ENCODE measurements around the gene ADAM11.
"Not testable (repeated sequence)": the region's sequence is repeated elsewhere in the genome, so short reads cannot be mapped to it uniquely, and the experiment has no call there.

Gene ADAM11, protein sequence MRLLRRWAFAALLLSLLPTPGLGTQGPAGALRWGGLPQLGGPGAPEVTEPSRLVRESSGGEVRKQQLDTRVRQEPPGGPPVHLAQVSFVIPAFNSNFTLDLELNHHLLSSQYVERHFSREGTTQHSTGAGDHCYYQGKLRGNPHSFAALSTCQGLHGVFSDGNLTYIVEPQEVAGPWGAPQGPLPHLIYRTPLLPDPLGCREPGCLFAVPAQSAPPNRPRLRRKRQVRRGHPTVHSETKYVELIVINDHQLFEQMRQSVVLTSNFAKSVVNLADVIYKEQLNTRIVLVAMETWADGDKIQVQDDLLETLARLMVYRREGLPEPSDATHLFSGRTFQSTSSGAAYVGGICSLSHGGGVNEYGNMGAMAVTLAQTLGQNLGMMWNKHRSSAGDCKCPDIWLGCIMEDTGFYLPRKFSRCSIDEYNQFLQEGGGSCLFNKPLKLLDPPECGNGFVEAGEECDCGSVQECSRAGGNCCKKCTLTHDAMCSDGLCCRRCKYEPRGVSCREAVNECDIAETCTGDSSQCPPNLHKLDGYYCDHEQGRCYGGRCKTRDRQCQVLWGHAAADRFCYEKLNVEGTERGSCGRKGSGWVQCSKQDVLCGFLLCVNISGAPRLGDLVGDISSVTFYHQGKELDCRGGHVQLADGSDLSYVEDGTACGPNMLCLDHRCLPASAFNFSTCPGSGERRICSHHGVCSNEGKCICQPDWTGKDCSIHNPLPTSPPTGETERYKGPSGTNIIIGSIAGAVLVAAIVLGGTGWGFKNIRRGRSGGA
- total RNA-seq, result 1.7 to 1.9 reads per million in 2 donors

DNA sequence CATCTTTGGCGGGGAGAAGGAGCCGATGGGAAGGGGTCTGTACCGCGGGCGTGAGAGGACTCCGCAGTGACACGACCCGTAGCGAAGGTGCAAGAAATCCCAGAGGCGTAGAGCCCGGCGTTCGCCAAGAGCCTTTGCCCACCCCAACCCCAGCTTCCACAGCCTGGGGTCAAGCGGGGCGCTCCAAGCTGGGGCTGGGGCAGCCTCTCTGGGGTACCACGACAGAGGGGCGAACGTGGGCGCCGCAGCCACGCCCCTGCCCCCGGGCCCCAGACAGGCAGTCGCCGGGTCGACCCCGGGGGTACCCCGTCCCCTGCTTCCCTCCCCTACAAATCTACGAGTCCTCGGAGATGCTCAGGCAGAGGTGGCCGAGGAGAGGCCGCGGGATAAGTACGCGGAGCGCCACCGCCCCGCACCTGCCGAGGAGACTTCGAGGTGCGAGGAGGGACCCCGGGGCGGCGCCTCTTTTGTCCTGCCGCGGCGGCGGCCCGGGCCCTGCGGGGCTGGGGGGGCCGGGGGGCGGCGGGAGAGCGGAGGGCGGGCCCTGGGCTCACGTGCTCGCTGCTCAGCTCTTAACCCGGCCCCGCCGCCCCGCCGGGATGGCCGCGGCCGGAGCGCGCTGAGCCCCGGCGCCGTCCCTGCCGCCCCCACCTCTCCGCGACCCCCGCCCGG, at the start of gene ADAM11:
Gene ADAM11 (plus strand): TSS at position 575 of the 672 bp plus-strand sequence. CDS start 212 bp downstream, outside the sequence.
- DNase-seq, result no peak

DNA sequence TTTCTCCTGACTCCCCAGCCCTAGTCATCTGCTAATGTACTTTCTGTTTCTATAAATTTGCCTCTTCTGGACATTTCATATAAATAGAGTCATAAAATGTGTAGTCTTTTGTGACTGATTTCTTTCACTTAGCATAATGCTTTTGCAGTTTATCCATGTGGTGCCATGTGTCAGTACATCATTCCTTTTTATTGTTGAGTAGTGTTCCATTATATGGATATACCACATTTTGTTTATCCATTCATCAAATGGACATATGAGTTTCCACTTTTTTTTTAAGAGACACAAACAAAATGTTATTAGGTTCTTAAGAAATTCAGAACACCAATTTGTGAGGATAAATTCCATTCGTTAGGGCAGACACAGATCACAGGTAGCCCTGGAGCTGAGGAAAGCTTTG, 39.3 kb upstream of the ADAM11 start:
- DNase-seq, result no peak

DNA sequence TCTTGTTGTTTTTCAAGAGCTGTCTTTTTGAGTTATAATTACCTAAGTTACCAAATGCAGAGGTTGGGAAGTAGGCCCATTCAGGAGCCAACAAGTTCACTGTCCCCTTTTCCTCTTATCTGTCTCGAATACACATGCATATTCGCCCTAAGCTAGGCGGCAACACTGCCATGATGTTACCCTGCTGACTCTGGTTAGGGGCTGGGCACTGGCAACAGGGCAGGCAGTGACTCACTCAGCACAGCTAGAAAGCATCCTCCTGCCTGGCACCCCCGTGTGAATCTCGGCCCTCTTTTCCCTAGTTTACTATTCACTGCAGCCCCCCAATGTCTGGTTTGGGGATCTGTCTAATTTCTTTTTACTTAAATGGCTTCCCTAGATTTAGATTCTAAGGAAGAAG, 36.5 kb upstream of the ADAM11 start:
- no peak for DNase-seq

DNA sequence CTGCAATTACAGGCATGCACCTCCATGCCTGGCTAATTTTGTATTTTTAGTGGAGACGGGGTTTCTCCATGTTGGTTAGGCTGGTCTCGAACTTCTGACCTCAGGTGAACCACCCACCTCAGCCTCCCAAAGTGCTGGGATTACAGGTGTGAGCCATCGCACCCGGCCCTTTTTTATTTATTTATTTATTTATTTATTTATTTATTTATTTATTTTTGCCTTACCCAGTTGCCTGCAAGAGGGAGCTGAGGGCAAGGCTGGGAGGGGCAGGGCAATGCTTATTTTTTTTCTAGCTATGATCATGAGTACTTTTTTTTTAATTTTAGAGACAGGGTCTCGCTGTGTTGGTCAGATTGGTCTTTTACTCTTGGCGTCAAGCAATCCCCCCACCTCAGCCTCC, 32.7 kb upstream of the ADAM11 start:
- DNase-seq, result not testable (repeated sequence)

DNA sequence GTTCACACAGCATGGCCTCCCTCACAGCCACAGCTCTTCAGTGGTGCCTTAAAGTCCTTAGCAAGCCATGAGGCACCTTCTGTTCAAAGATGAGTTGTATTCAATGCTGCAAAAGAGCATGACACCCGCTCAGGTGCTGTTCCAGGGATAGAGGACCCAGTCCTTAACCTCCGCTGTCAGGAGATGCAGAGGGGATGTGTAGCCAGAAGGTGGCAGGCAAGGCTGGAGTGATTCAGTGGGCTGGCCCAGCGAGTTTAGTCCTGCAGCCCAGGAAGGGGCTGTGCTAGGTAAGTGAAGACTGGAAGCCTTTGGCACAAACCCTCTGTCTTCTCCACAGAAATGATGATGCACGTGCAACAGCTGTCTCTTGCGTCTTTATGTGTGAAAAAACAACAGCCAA, 25.0 kb upstream of the ADAM11 start:
- no peak for DNase-seq

DNA sequence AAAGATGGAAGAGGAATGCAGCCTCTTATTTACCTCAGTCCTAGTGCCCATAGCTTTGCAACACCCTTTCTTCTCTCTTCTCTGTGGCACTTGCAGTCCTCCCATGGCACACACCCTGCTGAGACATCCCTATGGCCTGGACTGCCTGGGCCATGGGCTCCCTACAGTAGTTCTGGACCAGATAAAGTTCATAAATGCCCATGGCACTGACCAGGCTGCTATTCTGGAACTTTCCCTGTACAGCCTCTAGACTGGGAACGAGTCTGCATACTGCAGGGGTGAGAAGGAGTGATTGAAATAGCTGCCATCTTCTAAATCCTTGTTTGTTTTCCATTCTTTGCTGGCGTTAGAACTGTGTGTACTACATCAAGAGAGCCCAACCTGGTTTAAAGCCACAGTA, 24.5 kb upstream of the ADAM11 start:
- DNase-seq, result no peak

DNA sequence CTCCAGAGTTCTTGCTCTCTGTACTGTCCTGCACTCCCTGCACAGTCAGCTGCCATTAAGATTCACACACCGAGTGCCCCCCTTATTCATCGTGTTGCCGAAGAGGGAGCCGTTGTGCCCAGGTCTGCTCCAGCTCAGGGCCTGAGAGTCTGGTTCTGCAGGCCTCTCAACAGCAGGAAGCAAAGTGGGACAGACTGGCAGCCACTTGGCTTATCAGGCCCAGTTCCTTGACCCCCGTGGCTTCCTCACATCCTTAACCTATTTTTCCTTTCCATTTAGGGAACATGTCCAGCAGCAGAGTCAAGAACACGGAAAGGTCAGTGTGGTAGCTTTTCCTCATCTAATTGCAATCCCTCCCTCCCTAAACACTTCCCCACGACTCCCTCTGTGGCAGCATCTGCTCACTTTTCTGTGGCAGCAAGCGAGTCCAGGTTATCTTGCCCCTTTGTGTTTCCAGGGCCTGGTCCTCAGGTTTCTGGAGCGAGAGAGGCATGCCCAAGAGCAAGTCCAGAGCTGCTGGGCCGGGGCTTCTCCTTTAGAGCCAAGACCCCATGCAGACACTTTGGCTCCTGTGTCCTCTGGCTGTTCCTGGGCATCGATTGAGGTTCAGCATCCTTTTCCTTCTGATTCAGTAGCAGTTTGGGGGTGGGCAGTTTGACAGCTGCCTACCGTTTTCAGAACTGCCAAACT, 22.1 kb upstream of the ADAM11 start:
- no peak for DNase-seq

DNA sequence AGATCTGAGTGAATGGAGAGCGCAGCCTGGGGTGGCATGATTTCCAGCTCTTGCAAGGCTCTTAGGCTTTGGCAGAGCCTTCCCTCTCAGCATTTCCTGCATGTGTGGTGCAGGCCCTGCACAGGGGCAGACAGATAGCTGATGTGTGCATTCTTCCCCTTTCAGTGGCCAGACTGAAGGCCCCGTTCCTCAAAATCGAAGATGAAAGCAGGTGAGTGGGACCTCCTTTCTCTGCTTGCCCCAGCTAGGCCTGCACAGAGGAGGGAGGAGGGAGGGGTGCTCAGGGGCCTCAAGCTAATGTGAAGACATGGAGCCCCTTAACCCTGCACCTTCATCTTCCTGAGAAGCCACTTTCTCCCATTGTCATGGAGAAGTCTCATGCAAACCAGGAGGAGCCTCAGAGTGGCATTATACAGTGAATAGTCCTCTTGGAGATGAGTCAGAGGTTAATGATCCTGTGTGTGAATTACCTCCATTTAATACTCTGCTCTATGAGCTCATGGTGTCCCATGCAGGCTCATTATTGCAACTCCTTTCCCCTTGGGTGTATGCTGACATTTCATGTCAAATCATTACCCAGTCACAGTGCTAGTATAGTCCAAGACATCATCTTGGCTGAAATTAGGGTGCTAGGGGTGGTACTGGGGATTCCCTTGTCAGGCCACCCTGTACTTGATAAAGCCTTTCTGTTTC, 20.4 kb upstream of the ADAM11 start:
- DNase-seq, result no peak

DNA sequence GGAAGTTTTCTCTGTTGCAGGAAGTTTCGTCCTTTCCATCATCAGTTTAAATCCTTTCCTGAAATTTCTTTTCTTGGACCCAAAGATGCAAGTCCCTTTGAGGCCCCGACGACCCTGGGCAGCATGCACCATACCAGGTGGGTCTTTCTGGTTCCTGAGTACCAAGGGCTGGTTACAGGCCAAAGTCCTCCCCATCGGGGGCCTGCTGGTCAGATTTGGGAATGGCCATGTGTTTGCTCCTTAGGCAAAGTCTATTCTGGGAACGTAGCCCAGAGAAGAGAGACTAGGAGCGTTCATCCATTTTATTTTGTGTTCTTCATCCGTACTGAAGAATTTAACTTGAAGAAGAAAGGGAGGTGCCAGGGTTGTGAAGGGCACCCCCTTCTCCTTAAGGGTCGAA, 17.5 kb upstream of the ADAM11 start:
- no peak for DNase-seq

DNA sequence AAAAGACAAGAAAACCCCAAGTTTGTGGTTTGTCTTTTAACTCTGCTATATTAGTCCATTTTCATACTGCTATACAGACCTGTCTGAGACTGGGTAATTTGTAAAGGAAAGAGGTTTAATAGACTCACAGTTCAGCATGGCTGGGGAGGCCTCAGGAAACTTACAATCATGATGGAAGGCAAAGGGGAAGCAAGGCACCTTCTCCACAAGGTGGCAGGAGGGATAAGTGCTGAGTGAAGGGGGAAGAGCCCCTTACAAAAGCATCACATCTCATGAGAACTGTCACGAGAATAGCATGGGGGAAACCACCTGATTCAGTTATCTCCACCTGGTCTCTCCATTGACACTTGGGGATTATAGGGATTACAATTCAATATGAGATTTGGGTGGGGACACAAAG, 13.5 kb upstream of the ADAM11 start:
- no peak for DNase-seq

DNA sequence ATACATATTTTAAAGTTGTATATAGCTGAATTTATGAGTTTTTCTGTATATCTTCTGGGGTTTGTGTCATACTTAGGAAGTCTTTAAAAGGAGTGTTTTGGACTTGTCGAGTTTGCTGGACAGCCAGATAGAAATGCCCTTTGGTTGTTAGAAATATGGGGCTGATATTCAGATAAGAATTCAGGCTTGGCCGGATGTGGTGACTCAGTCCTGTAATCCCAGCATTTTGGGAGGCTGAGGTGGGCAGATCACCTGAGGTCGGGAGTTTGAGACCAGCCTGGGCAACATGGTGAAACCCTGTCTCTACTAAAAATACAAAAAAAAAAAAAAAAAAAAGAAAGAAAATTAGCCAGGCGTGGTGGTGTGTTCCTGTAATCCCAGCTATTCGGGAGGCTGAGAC, 13.1 kb upstream of the ADAM11 start:
- not testable (repeated sequence) for DNase-seq

DNA sequence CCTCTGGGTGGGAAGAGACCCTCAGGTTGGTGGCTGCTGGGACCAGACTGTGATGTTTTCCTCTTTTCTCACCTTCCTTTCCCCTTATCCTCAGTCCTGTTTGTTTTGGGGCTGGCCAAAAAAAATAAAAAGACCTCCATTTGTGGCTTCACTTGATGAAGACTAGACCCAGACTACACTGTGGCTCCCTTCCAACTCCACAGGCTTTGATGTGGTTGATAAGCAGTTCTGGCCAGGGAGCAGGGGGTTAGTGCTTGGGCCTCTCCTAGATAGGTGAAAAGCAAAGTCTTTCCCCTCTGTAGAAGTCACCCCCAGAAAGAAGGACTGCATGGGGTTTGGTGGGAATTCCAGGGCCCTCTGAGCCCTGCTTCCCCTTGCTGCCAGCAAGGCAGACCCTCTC, 11.2 kb upstream of the ADAM11 start:
- no peak for DNase-seq

DNA sequence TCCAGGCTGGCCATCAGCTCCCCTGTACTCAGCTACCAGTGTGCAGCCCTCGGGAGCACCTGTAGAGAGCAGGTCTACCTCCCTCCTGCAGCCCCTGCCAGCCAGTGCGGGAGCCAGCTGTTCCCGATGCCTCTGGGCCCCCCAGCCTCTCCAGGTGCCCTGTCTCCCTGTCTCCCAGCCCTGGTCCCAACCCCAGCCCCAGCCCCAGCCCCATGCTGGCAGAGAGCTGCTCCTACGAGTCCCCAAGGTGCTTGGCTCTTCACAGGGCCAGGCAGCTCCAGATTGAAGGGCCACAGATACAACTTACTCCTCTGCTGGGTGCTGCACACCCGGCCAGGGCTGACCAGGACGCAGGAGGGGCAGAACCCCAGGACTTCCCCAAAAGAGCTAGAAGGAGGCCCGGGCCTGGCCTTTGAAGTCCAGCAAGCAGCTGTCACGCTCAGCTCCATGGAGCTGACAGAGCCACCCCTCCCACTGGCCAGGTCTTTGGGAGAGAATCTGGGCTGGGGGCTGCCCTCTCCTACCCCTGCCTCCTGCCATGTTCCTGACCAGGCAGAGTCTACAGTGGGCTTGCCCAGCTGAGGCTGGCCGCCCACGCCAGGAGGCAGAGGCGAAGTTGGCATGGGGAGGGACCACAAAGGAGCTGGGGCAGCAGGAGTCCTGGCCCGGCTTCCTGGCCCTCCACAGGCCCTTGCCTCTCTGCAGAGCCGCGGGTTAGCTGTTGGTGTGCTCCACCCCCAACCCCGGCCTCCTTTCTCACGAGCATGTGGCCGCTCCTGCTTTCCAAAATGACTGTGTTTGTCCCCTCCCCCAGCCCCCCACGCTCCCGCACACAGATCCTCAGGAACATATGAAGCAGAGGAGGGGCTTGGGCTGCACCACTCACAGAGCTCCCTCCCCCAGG, 9.5 kb upstream of the ADAM11 start:
- no peak for DNase-seq

DNA sequence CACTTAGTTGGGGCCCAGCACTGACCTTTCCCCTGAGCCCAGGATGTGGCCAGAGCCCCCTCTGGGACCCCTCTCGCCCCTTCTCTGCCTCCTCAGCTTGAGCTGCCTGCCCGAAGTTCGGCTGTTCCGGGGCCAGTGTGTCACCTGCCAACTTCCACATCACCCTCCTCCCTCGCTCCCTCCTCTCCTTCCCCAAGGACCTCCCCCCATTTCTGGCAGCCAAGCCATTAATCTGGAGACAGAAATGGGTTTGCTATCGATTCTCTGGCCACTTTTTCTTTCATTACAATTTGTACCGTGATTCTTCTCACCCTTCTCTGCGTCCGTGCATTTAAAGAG, 8.8 kb upstream of the ADAM11 start:
- DNase-seq, result no peak

DNA sequence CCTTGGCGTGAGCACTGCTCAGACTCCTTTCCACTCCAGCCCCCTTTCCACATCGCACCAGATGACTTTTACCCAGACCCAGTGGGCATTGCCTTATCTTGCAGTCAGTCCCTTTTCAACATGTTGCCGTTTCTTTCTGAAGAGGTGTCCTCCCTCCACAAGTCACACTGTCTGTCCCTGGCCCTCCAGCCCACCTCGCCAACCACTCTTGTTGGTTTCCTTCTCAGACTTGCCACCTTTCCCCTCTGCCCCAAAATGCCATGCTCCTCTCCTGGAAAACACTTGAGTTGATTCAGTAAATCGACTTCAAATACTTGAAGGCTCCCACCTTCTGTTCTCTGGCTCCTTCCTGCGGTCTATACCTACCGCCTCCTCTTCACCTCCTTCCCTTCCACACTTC, 7.5 kb upstream of the ADAM11 start:
- DNase-seq, result no peak

DNA sequence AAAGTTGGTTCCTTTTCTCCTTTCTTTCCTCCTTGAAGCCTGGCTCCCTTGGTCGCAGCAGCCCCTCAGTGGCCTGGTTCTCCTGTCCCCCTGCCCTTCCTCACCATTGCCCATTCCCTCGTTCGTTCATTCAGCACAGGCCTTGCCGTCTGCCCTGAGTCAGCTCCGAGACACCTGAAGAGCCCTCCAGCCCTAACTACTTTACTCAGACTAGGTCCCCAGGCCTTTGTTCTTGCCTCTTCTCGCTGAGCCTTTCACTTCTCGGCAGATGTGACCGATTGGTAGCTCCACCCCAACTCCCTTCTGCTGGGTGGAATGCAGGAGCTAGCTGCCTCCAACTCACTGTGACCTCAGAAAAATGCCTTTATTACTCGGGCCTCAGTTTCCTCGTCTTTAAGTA, 7.0 kb upstream of the ADAM11 start:
- no peak for DNase-seq

DNA sequence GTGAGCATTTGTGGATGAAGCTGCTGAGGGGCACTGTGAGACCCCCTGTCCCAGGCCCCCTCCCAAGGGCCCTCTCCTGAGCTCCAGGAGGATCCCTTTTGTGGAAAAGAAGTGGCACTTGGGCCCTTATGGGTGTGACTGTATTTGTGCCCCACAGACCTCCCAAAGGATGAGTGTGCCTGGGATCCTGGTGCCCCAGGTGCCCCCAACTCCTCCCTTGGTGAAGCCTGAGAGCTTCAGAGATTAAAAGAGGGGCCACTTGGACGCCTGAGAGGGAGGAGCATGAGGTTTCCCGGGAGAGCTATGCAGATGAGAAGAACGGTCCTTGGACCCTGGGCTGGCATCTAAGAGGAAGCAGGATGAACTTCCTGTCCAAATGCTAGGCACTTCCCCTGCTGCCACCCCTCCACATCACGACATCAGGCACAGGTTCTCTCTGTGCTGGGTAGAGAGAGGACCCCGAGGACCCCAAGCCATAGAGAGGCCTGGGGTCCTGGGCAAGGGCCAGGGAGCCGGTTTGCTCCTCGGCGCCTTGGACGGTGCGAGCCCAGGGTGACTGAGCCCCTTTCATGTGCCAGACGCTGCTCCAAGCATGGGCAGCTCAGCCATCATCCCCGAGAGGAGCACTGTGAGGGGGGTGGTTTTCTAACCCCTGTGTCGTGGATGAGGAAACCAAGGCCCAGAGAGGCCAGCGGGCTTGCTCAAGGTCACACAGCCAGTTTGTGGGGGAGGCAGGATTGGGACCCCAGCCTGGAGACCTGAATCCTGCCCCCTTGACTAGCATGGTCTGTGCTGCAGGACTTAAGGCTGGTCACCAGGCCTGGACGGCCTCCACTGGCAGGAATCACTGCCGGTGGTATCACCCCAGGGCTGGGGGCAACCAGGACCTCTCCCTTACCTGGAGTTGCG, 5.6 kb upstream of the ADAM11 start:
- DNase-seq, result no peak

DNA sequence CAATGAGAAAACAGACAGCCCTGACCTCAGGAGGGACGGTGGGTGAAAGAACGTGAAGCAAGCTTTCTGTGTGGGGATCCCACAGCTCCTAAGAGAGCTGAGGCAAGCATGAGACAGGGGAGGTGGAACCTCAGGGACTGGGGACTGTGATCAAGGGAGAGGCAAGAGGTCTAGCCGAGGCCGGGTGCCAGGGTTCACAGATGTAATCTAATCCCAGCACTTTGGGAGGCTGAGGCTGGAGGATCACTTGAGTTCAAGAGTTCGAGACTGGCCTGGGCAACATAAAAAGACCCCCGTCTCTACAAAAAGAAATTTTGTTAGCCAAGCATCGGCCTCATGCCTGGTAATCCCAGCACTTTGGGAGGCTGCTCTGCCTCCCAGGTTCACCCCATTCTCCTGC, 4.5 kb upstream of the ADAM11 start:
- no peak for DNase-seq

DNA sequence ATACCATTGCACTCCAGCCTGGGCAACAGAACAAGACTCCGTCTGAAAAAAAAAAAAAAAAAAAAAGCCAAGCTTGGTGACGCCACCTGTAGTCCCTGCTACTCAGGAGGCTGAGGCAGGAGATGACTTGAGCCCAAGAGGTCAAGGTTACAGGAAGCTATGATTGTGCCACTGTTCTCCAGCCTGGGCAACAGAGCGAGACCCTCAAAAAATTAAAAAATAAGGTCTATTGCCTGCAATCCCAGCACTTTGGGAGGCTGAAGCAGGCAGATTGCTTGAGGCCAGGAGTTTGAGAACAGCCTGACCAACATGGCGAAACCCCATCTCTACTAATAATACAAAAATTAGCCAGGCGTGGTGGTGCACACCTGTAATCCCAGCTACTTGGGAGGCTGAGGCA, 3.6 kb upstream of the ADAM11 start:
- not testable (repeated sequence) for DNase-seq
